Endothelial cell of umbilical vein (primary cell): ENCODE results near the gene LTBP1.

Experiments
- CTCF ChIP-seq, 2 donors: IDR thresholded peaks; 1 replicate in 1 of 2; 2 replicates in 1 of 2; pipeline ENCODE4 v1.5.1; 2011; ENCODE audit warnings: low read length in 2 of 2, mild to moderate bottlenecking in 2 of 2, moderate library complexity in 2 of 2, control low read depth in 1 of 2, inconsistent platforms in 1 of 2, low read depth in 1 of 2; ENCODE audit not compliant: insufficient read depth in 1 of 2; ENCODE audit errors: extremely low read depth in 1 of 2
- EZH2 ChIP-seq: IDR thresholded peaks from 2 replicates; pipeline ENCODE4 v1.6.1; 2012; ENCODE audit warnings: borderline replicate concordance, low read depth, mild to moderate bottlenecking, moderate library complexity, low read length, inconsistent platforms; ENCODE audit not compliant: severe bottlenecking
- JUN ChIP-seq: IDR thresholded peaks from 2 replicates; pipeline ENCODE4 v1.6.1; 2011; ENCODE audit warnings: borderline replicate concordance, low read depth; ENCODE audit not compliant: insufficient read length, insufficient read depth
- MAX ChIP-seq: IDR thresholded peaks from 2 replicates; pipeline ENCODE4 v1.6.1; 2011; ENCODE audit not compliant: insufficient read depth, insufficient read length
- MYC ChIP-seq: IDR thresholded peaks from one replicate; pipeline ENCODE4 v1.6.1; 2011; ENCODE audit warnings: mild to moderate bottlenecking, low read depth, low read length
- POLR2A ChIP-seq: IDR thresholded peaks from 2 replicates; pipeline ENCODE4 v1.6.1; 2012; ENCODE audit warnings: low read depth, mild to moderate bottlenecking, control low read depth, low read length
- POLR2AphosphoS5 ChIP-seq: IDR thresholded peaks from 2 replicates; pipeline ENCODE4 v1.6.1; 2012; ENCODE audit warnings: low read depth, mild to moderate bottlenecking, control low read depth, low read length, moderate library complexity; ENCODE audit not compliant: insufficient read depth

GRCh38 chr2:32925283-32925815 is 21.4 kb upstream of the LTBP1 start:
- no peak for TF ChIP-seq POLR2A
- no peak for TF ChIP-seq CTCF (IDR thresholded peaks at IDR 0.05; ENCODE audit: extremely low read depth in 1 of 2, insufficient read depth in 1 of 2, low read depth in 1 of 2, low read length in 2 of 2)
- TF ChIP-seq MAX: no peak
- no peak for TF ChIP-seq POLR2AphosphoS5
- no peak for TF ChIP-seq EZH2
- TF ChIP-seq MYC: no peak
- no peak for TF ChIP-seq JUN
